Activated B cell treated with CpG ODN at 0.5 μM for 24 hours (primary cell): ENCODE measurements around the gene TTLL1. TPM values are rescaled to one million over a fixed set of nuclear protein-coding genes. Genes with fewer than 3 reads are reported as not detected.
"Not testable (repeated sequence)": the region's sequence is repeated elsewhere in the genome, so short reads cannot be mapped to it uniquely, and the experiment has no call there.

Experiments
- ATAC-seq: fragments of 200-7000 bp; cut with Tn5 transposase; one replicate; pipeline ENCODE4 v1.10.0; 2021; ENCODE audit warnings: low read depth, mild to moderate bottlenecking, moderate library complexity
- CTCF ChIA-PET: fragments of 350-600 bp; sonication (Branson Sonifier 250); formaldehyde crosslinking; loops from one replicate; lab custom pipeline; 2021; ENCODE audit warnings: antibody characterized with exemption; lab: Charles Lee
- POLR2A ChIA-PET: fragments of 350-600 bp; sonication (Branson Sonifier 250); formaldehyde crosslinking; loops from one replicate; lab custom pipeline; 2021; ENCODE audit warnings: antibody characterized with exemption; lab: Charles Lee
- DNase-seq: peaks from one replicate; pipeline ENCODE4 v3.0.0; 2022
- H3K27ac Mint-ChIP-seq: one replicate; pipeline ENCODE4 v1.8.0; 2020; ENCODE audit warnings: mixed read lengths
- H3K27me3 Mint-ChIP-seq: one replicate; pipeline ENCODE4 v1.8.0; 2021; ENCODE audit warnings: mixed read lengths
- H3K36me3 Mint-ChIP-seq: one replicate; pipeline ENCODE4 v1.8.0; 2021; ENCODE audit warnings: low read depth, mixed read lengths
- H3K4me1 Mint-ChIP-seq: one replicate; pipeline ENCODE4 v1.8.0; 2021; ENCODE audit warnings: mixed read lengths
- H3K4me3 Mint-ChIP-seq: one replicate; pipeline ENCODE4 v1.8.0; 2020; ENCODE audit warnings: mild to moderate bottlenecking, mixed read lengths
- H3K9me3 Mint-ChIP-seq: one replicate; pipeline ENCODE4 v1.8.0; 2020; ENCODE audit warnings: mixed read lengths
- intact Hi-C: fragments of 100-400 bp; cut with micrococcal nuclease; formaldehyde crosslinking; loops from one replicate; pipeline ENCODE4 v1.15.1; 2024
- total RNA-seq: library from RNA; stranded (reverse); gene quantifications from 2 replicates; pipeline ENCODE4 v1.2.3, GENCODE V29; 2022
- TF ChIP-seq, protein P1 (sequence below): fragments of 200-600 bp; IDR thresholded peaks from one replicate; pipeline ENCODE4 v1.8.0; 2022; ENCODE audit warnings: antibody characterized with exemption, mild to moderate bottlenecking

TTLL1 gene
- total RNA-seq, 1 donor from 2014 or later, result 1.2 TPM

DNA sequence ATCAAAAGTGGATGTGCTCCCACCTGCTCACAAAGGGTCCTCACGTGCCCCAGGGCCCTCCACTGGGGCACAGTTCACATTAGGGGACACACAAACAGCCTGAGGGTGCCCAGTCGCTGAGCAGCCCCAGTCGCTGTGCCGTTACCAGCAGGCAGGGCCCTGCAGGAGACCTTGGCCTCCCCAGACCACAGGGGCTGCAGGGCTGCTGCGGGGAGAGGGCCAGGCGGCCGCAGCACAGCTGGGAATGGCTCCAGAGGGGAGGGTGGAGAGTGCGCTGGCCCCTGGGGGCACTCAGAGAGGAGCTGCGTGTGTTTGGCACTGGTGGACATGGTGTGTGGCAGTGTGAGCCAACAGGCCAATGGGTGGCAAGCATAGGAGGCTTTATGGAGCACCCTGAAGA lies 53.9 kb downstream of the TTLL1 start:
- ATAC-seq (no peak), DNase-seq (no peak)
- Mint-ChIP-seq H3K4me3 (no peak overlapping the region), H3K4me1 (peaks cover 2% of the 10 kb centered on the region), H3K9me3 (no peaks in the 10 kb centered on the region), H3K27ac (no peak overlapping the region), H3K36me3 (no peaks in the 10 kb centered on the region), H3K27me3 (no peaks in the 10 kb centered on the region)
- intact Hi-C loops, result no loop called here
- ChIA-PET CTCF (interaction anchor here (2.3 kb wide), 1 partner anchor 168 kb away, joined by 25 read pairs; no protein-coding TSS in a partner anchor), POLR2A (no interaction called here)
- TF ChIP-seq, protein P1, sequence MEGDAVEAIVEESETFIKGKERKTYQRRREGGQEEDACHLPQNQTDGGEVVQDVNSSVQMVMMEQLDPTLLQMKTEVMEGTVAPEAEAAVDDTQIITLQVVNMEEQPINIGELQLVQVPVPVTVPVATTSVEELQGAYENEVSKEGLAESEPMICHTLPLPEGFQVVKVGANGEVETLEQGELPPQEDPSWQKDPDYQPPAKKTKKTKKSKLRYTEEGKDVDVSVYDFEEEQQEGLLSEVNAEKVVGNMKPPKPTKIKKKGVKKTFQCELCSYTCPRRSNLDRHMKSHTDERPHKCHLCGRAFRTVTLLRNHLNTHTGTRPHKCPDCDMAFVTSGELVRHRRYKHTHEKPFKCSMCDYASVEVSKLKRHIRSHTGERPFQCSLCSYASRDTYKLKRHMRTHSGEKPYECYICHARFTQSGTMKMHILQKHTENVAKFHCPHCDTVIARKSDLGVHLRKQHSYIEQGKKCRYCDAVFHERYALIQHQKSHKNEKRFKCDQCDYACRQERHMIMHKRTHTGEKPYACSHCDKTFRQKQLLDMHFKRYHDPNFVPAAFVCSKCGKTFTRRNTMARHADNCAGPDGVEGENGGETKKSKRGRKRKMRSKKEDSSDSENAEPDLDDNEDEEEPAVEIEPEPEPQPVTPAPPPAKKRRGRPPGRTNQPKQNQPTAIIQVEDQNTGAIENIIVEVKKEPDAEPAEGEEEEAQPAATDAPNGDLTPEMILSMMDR, result no peak

DNA sequence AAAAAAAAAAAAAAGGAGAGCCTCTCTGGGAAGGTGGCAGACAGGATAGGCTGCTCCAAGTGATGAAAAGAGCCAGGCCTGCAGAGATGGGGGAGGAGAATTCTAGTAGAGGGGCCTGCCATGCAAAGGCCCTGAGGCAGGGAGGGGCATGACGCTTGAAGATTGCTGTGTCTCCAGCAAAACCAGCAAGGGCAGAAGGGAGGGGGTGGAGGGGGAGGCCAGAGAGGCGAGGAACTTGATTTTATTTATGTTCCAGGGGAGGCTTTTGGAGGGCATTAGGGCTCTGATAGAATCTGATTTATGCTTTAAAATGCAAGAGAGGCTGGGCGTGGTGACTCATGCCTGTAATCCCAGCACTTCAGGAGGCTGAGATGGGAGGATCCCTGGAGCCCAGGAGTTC lies 57.6 kb downstream of the TTLL1 start:
- no peaks in the 10 kb centered on the region for H3K9me3 Mint-ChIP-seq
- TF ChIP-seq, protein P1, result no peak
- ChIA-PET POLR2A (no interaction called here), CTCF (no interaction called here)
- DNase-seq (no peak), ATAC-seq (no peak)
- no peak overlapping the region for H3K27ac Mint-ChIP-seq
- peaks cover 2% of the 10 kb centered on the region for H3K4me1 Mint-ChIP-seq
- intact Hi-C loops, result loop anchor here (5.0 kb wide), 2 partner anchors 149 to 369 kb away; no protein-coding TSS in a partner anchor
- H3K36me3 Mint-ChIP-seq, result no peaks in the 10 kb centered on the region
- H3K4me3 Mint-ChIP-seq, result no peak overlapping the region
- no peaks in the 10 kb centered on the region for H3K27me3 Mint-ChIP-seq

DNA sequence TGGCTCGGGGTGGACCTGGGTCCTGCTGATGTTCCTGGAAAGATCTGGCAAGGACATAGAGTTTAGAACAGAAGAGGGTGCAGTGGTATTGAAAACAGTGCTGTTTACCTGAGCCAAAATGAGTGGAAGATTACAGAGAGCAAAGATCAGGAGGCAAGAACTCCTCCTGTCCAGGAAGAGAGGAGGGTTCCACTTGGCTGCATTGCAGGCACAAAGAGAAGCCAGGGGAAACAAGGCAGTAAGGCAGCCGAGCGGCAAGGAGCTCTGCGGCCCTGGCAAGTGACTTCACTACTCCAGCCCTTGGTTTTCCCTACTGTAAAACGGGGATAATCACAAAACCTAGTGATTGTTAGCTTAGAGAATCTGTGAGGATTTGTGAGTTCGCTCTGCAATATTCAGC lies 70.6 kb downstream of the TTLL1 start:
- Mint-ChIP-seq H3K9me3 (no peaks in the 10 kb centered on the region), H3K4me1 (peaks cover 14% of the 10 kb centered on the region), H3K27me3 (no peaks in the 10 kb centered on the region), H3K36me3 (peaks cover 4% of the 10 kb centered on the region), H3K27ac (no peak overlapping the region), H3K4me3 (no peak overlapping the region)
- CTCF ChIA-PET, result interaction anchor here (1.4 kb wide), 1 partner anchor 151 kb away, joined by 6 read pairs; no protein-coding TSS in a partner anchor
- no peak for ATAC-seq
- POLR2A ChIA-PET, result interaction anchor here (1.2 kb wide), 1 partner anchor 136 kb away, joined by 3 read pairs; no protein-coding TSS in a partner anchor
- no peak for DNase-seq
- TF ChIP-seq, protein P1, result no peak
- intact Hi-C loops, result loop anchor here (5.0 to 10.0 kb wide), 2 partner anchors 106 to 126 kb away; partner anchors contain the start of gene MCAT

DNA sequence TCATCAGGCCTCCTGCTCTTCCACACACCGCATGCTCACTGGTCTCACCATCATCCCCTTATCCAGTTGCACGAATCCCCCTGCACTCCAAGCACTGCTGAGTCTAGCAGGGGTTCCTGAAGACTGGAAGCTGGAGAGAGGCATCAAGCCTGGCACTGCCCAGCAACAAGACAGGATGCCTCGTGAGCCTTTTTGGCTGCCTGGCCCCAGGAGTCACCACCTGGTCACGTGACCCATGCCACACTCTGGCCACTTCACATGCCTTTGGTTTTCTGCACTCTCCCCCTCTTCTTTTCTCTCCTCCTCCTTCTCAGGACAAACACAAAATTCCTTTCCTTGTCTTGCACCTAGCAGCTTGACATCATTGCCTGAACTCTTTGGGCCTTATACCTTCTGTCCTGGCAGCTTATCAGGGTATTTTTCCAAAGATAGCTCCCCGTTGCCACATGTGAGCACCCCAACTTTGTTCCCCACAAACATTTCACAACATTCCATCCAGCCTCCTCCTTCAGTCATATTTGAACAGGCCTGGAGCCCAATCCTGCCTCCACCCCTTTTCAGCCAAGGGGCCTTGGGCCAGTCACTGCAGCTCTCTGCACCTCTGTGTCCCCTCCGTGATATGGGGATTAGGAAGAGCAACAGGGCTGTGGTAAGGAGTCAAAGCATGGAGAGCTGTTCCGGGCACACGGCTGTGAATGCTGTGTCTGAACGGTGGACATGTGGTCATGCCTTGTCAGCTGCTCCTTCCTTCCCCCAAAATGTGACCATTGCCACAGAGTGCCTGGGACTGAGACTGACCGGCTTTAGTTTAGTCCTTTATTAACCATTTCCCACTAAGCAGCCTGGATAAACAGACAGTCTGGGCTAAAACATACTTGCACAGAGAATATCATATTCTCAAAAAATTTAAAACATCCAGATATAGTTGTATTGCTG lies 71.4 kb downstream of the TTLL1 start:
- POLR2A ChIA-PET, result interaction anchor here (1.2 kb wide), 1 partner anchor 136 kb away, joined by 3 read pairs; no protein-coding TSS in a partner anchor
- Mint-ChIP-seq H3K27ac (no peak overlapping the region), H3K9me3 (no peaks in the 10 kb centered on the region), H3K36me3 (peaks cover 4% of the 10 kb centered on the region), H3K4me3 (no peak overlapping the region), H3K27me3 (no peaks in the 10 kb centered on the region), H3K4me1 (peaks cover 23% of the 10 kb centered on the region)
- TF ChIP-seq, protein P1, result no peak
- intact Hi-C loops, result loop anchor here (5.0 to 10.0 kb wide), 2 partner anchors 105 to 127 kb away; partner anchors contain the start of gene MCAT
- CTCF ChIA-PET, result interaction anchor here (0.6 to 1.4 kb wide), 3 partner anchors 122 to 150 kb away, joined by 3 to 6 read pairs (median 3); no protein-coding TSS in a partner anchor
- DNase-seq (no peak), ATAC-seq (no peak)

DNA sequence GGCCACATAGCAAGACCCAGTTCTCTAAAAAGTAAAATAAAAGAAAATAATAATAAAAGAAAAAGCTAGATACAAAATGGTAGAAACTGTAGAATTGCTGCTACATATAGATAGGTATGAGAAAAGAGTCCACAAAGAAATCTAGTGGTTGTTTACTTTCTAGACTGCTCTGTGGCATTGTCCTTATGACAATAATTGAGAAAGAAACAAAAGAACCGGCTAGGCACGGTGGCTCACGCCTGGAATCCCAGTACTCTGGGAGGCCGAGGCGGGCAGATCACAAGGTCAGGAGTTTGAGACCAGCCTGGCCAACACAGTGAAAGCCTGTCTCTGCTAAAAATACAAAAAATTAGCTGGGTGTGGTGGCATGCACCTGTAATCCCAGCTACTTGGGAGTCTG lies 73.0 kb downstream of the TTLL1 start:
- DNase-seq, ATAC-seq, H3K27me3 Mint-ChIP-seq, H3K9me3 Mint-ChIP-seq, CTCF ChIA-PET, H3K27ac Mint-ChIP-seq, H3K36me3 Mint-ChIP-seq, H3K4me3 Mint-ChIP-seq: not testable (repeated sequence)
- intact Hi-C loops, result loop anchor here (5.0 to 10.0 kb wide), 2 partner anchors 104 to 129 kb away; partner anchors contain the start of gene MCAT
- POLR2A ChIA-PET, result interaction anchor here (0.6 to 3.5 kb wide), 4 partner anchors 12 to 401 kb away, joined by 4 to 19 read pairs (median 8); partner anchors contain the start of gene POLDIP3
- H3K4me1 Mint-ChIP-seq, result peaks cover 28% of the 10 kb centered on the region
